Neural crest cell (in vitro differentiated cells): ENCODE data around the gene GANAB. TPM values are rescaled to one million over a fixed set of nuclear protein-coding genes. Genes with fewer than 3 reads are reported as not detected.
"Not testable (repeated sequence)": the region's sequence is repeated elsewhere in the genome, so short reads cannot be mapped to it uniquely, and the experiment has no call there.

Experiments used
- DNase-seq: peaks from one replicate; pipeline ENCODE4 v3.0.0; 2021; ENCODE audit warnings: low read depth, mixed read lengths, low spot score
- H3K27ac Mint-ChIP-seq: one replicate; pipeline ENCODE4 v1.8.0; 2021; ENCODE audit warnings: mild to moderate bottlenecking, mixed read lengths; ENCODE audit not compliant: unreplicated experiment
- H3K27me3 Mint-ChIP-seq: 2 replicates; pipeline ENCODE4 v1.8.0; 2021; ENCODE audit warnings: low read depth, mild to moderate bottlenecking, mixed read lengths
- H3K36me3 Mint-ChIP-seq: 2 replicates; pipeline ENCODE4 v1.8.0; 2021; ENCODE audit warnings: low read depth, mild to moderate bottlenecking, mixed read lengths
- H3K4me1 Mint-ChIP-seq: 2 replicates; pipeline ENCODE4 v1.8.0; 2021; ENCODE audit warnings: mixed read lengths
- H3K4me3 Mint-ChIP-seq: one replicate; pipeline ENCODE4 v1.8.0; 2021; ENCODE audit warnings: mild to moderate bottlenecking, mixed read lengths
- H3K9me3 Mint-ChIP-seq: 2 replicates; pipeline ENCODE4 v1.8.0; 2021; ENCODE audit warnings: mixed read lengths
- long read RNA-seq: library from polyadenylated mRNA; unstranded; transcript quantifications from one replicate; pipeline ENCODE4 v2.0.0, GENCODE V29; 2020
- total RNA-seq: library from RNA; stranded (reverse); gene quantifications from 2 replicates; pipeline ENCODE4 v1.2.1, GENCODE V29; 2021
- TF ChIP-seq, protein P1 (sequence below): fragments of 200-600 bp; sonication (generic); conservative IDR thresholded peaks from 2 replicates; pipeline ENCODE4 v1.5.0; 2021; ENCODE audit warnings: antibody characterized with exemption, mild to moderate bottlenecking

GANAB gene
- total RNA-seq, result 346 and 366 TPM in 2 replicates
- long read RNA-seq, partial matches to known transcripts, result 0 of 5 reads
- long read RNA-seq, other reads (novel, unspliced or antisense), result 3 of 5 reads

DNA sequence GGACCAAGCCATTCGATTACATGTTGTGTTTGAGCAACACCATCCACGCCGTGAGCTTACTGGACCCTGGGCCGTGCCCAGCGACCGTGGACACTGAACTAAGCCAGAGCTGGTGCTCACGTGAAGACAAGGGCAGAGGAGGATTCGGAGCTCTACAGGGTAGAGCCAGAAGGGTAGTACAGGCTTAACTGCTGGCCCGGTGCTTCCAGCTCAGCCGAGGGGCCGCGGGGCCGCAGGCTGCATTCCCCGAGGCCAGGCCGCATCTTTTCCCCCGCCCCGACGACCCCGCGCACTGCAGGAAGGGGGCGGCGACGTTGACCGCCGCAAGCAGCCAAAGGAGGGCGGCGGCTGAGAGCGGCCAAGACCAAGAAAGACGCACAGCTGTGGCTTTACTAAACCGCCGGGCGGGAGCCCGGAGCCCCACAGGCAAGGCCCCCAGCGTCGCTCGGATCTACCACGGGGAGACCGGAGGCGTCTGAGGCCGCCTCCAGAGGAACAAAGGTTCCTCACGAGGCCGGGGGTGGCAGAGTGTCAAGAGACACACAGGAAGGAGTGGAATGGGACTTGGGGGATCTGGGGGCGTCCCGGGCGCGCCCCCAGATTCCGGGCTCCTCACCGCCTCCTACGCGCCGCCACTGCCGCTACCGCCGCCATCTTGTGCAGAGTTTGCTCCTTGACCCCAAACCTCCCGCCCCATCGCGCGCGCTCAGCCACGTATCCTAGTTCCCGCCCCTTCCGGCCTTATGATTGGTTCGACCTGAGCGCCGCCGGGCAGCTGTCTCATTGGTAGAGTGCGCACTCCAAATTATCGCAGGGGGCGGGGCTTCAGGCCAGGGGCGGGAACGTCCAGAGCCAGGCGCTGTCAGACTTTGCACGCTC lies at the start of gene GANAB:
Gene GANAB, minus strand, starts transcription at position 668 of the 879 bp plus-strand sequence. Its CDS starts 14 bp downstream, at position 654.
- peaks cover 18% of the 10 kb centered on the region for H3K4me1 Mint-ChIP-seq
- peak; percentile 98 for DNase-seq
- peak within 1 kb of the TSS; percentile 99 for H3K4me3 Mint-ChIP-seq
- peak within 1 kb of the TSS; percentile 99 for H3K27ac Mint-ChIP-seq
- TF ChIP-seq, protein P1, sequence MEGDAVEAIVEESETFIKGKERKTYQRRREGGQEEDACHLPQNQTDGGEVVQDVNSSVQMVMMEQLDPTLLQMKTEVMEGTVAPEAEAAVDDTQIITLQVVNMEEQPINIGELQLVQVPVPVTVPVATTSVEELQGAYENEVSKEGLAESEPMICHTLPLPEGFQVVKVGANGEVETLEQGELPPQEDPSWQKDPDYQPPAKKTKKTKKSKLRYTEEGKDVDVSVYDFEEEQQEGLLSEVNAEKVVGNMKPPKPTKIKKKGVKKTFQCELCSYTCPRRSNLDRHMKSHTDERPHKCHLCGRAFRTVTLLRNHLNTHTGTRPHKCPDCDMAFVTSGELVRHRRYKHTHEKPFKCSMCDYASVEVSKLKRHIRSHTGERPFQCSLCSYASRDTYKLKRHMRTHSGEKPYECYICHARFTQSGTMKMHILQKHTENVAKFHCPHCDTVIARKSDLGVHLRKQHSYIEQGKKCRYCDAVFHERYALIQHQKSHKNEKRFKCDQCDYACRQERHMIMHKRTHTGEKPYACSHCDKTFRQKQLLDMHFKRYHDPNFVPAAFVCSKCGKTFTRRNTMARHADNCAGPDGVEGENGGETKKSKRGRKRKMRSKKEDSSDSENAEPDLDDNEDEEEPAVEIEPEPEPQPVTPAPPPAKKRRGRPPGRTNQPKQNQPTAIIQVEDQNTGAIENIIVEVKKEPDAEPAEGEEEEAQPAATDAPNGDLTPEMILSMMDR, result no peak
- H3K36me3 Mint-ChIP-seq, result peaks cover 2% of the 10 kb centered on the region
- peaks cover 3% of the 10 kb centered on the region for H3K27me3 Mint-ChIP-seq
- no peaks in the 10 kb centered on the region for H3K9me3 Mint-ChIP-seq

DNA sequence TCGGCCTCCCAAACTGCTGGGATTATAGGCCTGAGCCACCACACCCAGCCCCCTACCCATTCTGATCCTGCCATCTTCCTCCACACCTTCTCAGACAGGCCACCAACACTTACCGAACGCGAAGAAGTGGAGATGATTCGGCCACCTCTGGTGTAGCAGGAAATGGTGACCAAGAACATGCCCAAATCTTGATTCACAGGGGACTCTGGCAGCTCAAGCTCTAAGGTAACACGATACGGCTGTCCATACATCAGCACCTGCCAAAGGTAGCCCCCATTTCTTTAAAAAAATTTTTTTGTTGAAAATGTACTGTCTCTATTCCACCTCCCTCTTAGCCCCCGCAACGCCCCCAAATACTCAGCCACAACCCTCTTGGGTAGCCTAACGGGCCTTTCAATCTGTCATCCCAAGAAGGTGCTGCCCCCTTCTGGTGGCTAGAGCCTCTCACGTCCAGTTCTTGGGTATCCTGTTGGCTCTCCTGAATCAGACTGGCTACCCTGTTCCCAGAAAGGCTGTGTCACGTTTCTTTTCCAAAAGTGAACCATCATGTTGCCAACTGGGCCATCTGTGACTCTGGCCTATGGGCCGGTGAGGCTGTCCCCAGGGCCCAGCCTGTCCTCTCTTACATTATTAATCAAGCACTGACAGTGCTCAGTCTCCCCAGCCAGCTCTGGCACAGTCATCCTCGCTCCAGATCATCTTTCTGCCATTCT lies 48.2 kb upstream of the GANAB start:
- peak; percentile 74 for DNase-seq
- TF ChIP-seq, protein P1, result peak; percentile 83
- H3K9me3 Mint-ChIP-seq, result no peaks in the 10 kb centered on the region
- H3K27me3 Mint-ChIP-seq, result no peaks in the 10 kb centered on the region
- peaks cover 12% of the 10 kb centered on the region for H3K4me1 Mint-ChIP-seq
- peak overlapping the region; percentile 42 for H3K4me3 Mint-ChIP-seq
- H3K36me3 Mint-ChIP-seq, result peaks cover 15% of the 10 kb centered on the region
- peak overlapping the region; percentile 7 for H3K27ac Mint-ChIP-seq

DNA sequence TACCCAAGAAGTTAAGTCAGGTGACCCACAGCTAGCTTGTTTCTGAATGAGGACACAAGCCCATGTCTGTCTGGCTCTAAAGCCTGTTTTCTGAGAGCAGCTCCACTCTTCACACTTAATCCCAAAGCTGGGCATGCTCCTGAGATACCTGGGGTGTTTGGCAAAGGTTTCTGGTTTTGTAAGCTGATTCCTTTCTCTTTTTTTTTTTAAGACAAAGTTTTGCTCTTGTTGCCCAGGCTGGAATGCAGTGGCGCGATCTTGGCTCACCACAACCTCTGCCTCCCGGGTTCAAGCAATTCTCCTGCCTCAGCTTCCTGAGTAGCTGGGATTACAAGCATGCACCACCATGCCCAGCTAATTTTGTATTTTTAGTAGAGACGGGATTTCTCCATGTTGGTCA lies 47.2 kb upstream of the GANAB start:
- not testable (repeated sequence) for H3K27ac Mint-ChIP-seq, DNase-seq, H3K9me3 Mint-ChIP-seq, H3K4me3 Mint-ChIP-seq, H3K27me3 Mint-ChIP-seq
- peaks cover 20% of the 10 kb centered on the region for H3K4me1 Mint-ChIP-seq
- H3K36me3 Mint-ChIP-seq, result peaks cover 15% of the 10 kb centered on the region

DNA sequence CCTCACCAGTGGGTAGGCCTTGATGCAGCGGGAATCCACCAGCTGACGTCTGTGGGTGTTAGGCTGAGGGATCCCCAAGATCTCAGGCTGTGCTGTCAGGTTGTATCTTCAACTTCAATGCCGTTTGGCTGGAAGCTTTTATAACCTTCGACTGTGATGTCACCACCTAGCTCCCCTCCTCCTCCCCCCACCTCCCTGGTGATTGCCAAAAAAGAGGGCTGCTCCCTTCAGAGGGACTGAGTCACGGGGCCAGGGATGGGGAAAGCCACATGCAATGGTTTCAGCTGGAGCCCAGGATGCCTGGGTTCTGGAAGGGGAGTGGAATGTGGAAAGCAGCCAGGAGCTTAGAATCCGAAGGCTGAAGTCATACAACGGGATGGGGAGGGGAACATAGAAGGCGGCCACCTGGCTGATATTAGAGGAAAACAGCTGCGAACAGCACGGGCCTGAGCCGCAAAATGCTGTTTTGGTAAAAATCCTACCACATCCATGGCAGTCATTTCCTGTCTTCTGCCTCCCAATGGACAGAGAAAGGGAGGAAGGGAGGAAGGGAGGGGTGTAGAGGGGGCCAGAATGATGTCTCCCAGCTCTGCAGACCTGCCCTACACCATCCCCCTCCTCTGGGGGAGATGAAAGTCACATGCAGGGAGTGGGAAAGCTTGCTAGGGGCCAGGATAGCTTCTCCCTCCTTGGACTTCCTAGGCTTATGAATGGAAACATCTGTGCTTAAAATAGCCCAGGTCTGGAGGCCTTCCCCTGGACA lies 43.2 kb upstream of the GANAB start, which contains the start of gene LRRN4CL:
Gene LRRN4CL, minus strand, starts transcription at position 110 of the 763 bp plus-strand sequence. CDS start 1,022 bp downstream, outside the sequence.
- no peak for DNase-seq
- Mint-ChIP-seq H3K4me3 (peak within 1 kb of the TSS; percentile 17), H3K4me1 (peaks cover 19% of the 10 kb centered on the region), H3K27me3 (no peaks in the 10 kb centered on the region), H3K9me3 (no peaks in the 10 kb centered on the region), H3K27ac (peak within 1 kb of the TSS; percentile 81), H3K36me3 (peaks cover 7% of the 10 kb centered on the region)
- TF ChIP-seq, protein P1, result no peak

DNA sequence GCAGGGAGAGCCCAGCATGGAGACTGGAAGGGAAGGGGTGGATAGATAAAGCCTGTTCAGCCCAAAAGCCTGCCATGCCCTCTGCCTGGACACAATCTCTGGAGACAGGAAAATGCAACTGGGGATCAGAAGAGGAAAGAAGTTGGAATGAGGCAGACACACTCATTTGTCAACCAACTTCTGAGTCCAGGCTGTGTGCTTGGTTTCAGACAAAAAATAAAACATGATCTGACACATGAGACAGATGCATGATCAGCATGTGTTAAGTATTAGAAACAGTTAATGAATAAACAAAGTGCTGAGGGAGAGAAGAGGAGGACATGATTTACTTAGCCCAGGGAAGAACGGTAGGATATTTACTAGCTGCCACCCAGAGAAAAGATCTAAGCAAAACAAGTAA lies 42.1 kb upstream of the GANAB start:
- Mint-ChIP-seq H3K36me3 (peaks cover 7% of the 10 kb centered on the region), H3K9me3 (no peaks in the 10 kb centered on the region), H3K27me3 (no peaks in the 10 kb centered on the region), H3K4me1 (peaks cover 18% of the 10 kb centered on the region), H3K4me3 (no peak overlapping the region), H3K27ac (no peak overlapping the region)
- TF ChIP-seq, protein P1, result no peak
- DNase-seq, result no peak
